Panc1 (cell line): ENCODE data around the gene AGAP1. TPM values are rescaled to one million over a fixed set of nuclear protein-coding genes. Genes with fewer than 3 reads are reported as not detected.

Experiments
- ATAC-seq: fragments of 200-7000 bp; cut with Tn5 transposase; 2 replicates; pipeline ENCODE4 v1.9.1; 2020; ENCODE audit warnings: mild to moderate bottlenecking, moderate library complexity
- BruUV-seq: library from RNA; stranded (reverse); fragments of 400-500 nt; replicated peaks from 2 replicates; lab custom pipeline; 2021; lab: Mats Ljungman, UMichigan
- CTCF ChIA-PET: fragments of 300-600 bp; sonication (Branson Sonifier 250); formaldehyde crosslinking; loops from one replicate; lab custom pipeline; 2022; ENCODE audit warnings: antibody characterized with exemption; lab: Charles Lee
- POLR2A ChIA-PET: fragments of 300-600 bp; sonication (Branson Sonifier 250); formaldehyde crosslinking; loops from one replicate; lab custom pipeline; 2022; ENCODE audit warnings: antibody characterized with exemption; lab: Charles Lee
- DNase-seq: peaks from one replicate; pipeline ENCODE4 v3.0.0-alpha.2; 2010; ENCODE audit warnings: low read depth, low spot score
- H3K27ac ChIP-seq: 2 replicates; pipeline ENCODE4 v1.5.1; 2011; ENCODE audit warnings: mild to moderate bottlenecking, low read length, inconsistent platforms
- H3K27me3 ChIP-seq: fragments of 200-500 bp; sonication (Bioruptor generic); 2 replicates; pipeline ENCODE4 v1.6.0; 2014; ENCODE audit warnings: low read length, inconsistent platforms; ENCODE audit not compliant: control insufficient read depth, insufficient read depth
- H3K36me3 ChIP-seq: fragments of 200-500 bp; sonication (Bioruptor generic); 2 replicates; pipeline ENCODE4 v1.5.1; 2014; ENCODE audit warnings: inconsistent platforms, mild to moderate bottlenecking, low read length, moderate library complexity; ENCODE audit not compliant: control insufficient read depth, insufficient read depth
- H3K4me1 ChIP-seq: 2 replicates; pipeline ENCODE4 v1.5.1; 2011; ENCODE audit warnings: inconsistent platforms, mild to moderate bottlenecking, low read length, moderate library complexity; ENCODE audit not compliant: control insufficient read depth, insufficient read depth
- H3K4me3 ChIP-seq, 2 experiments: 2 replicates each; pipeline ENCODE4 v1.5.1; 2011 to 2012; ENCODE audit warnings: low read depth in 2 of 2, low read length in 2 of 2, mild to moderate bottlenecking in 2 of 2, inconsistent platforms in 1 of 2, moderate library complexity in 1 of 2
- H3K9me3 ChIP-seq: fragments of 200-500 bp; sonication (Bioruptor generic); 2 replicates; pipeline ENCODE4 v1.5.1; 2014; ENCODE audit warnings: low read depth, mild to moderate bottlenecking, inconsistent platforms, low read length, moderate library complexity; ENCODE audit not compliant: control insufficient read depth, insufficient read depth
- POLR2AphosphoS5 ChIP-seq: IDR thresholded peaks from 2 replicates; pipeline ENCODE4 v1.6.1; 2012; ENCODE audit warnings: mild to moderate bottlenecking, low read depth, low read length, moderate library complexity
- SIN3A ChIP-seq: IDR thresholded peaks from 2 replicates; pipeline ENCODE4 v1.6.1; 2012; ENCODE audit warnings: low read depth, mild to moderate bottlenecking, low read length, moderate library complexity, borderline replicate concordance; ENCODE audit not compliant: insufficient read depth
- TCF7L2 ChIP-seq: IDR thresholded peaks from 2 replicates; pipeline ENCODE4 v1.6.1; 2011; ENCODE audit warnings: mild to moderate bottlenecking, low read depth, low read length, inconsistent platforms
- in situ Hi-C: cut with HindIII; loops from 2 replicates; pipeline ENCODE4 v1.10.0; 2016; ENCODE audit warnings: low sequenced_read_pairs, low pct_unique_long_range_greater_than_20kb
- intact Hi-C: fragments of 100-400 bp; cut with micrococcal nuclease; formaldehyde crosslinking; loops from one replicate; pipeline ENCODE4 v1.10.0; 2022; ENCODE audit not compliant: unreplicated experiment
- total RNA-seq: library from RNA; stranded (reverse); gene quantifications from one replicate; pipeline ENCODE4 v1.2.1, GENCODE V29; 2021; ENCODE audit not compliant: unreplicated experiment
- TF ChIP-seq, protein P1 (sequence below), 2 experiments: IDR thresholded peaks; 2 replicates each; pipeline ENCODE4 v1.6.1; 2011 to 2012; ENCODE audit warnings: low read depth in 2 of 2, control low read depth in 1 of 2, low read length in 1 of 2, mild to moderate bottlenecking in 1 of 2, moderate library complexity in 1 of 2; ENCODE audit not compliant: insufficient read depth in 1 of 2
- TF ChIP-seq, protein P2 (sequence below): fragments of 450-650 bp; IDR thresholded peaks from 2 replicates; pipeline ENCODE4 v1.5.1; 2017; ENCODE audit warnings: mild to moderate bottlenecking

The AGAP1 gene
- total RNA-seq, 1 experiment from 2014 or later: 38.9 TPM

DNA sequence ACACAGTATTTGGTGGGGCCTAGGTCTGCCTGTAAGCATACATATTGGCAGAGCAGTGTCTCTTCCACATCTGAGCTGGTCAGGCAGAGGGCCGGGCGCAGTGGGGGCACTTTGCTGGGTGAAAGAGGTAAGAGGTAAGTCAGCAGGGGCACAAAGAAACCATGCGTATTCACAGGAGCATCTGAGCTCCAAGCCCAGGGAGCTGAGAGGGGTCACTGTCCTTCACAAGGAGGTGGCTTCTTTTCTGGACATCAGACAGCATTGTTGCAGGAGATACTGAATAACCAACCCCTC, 201.7 kb downstream of the AGAP1 start:
- Histone ChIP-seq H3K36me3 (no peaks in the 10 kb centered on the region), H3K4me1 (no peaks in the 10 kb centered on the region; the same call in 1 of the 2 replicates), H3K27ac (no peak overlapping the region), H3K9me3 (no peaks in the 10 kb centered on the region), H3K27me3 (no peaks in the 10 kb centered on the region), H3K4me3 (no peak overlapping the region)
- in situ Hi-C loops (no loop called here), intact Hi-C loops (no loop called here)
- TF ChIP-seq POLR2AphosphoS5: no peak
- no peak for TF ChIP-seq SIN3A
- no peak for TF ChIP-seq TCF7L2
- TF ChIP-seq, protein P1, sequence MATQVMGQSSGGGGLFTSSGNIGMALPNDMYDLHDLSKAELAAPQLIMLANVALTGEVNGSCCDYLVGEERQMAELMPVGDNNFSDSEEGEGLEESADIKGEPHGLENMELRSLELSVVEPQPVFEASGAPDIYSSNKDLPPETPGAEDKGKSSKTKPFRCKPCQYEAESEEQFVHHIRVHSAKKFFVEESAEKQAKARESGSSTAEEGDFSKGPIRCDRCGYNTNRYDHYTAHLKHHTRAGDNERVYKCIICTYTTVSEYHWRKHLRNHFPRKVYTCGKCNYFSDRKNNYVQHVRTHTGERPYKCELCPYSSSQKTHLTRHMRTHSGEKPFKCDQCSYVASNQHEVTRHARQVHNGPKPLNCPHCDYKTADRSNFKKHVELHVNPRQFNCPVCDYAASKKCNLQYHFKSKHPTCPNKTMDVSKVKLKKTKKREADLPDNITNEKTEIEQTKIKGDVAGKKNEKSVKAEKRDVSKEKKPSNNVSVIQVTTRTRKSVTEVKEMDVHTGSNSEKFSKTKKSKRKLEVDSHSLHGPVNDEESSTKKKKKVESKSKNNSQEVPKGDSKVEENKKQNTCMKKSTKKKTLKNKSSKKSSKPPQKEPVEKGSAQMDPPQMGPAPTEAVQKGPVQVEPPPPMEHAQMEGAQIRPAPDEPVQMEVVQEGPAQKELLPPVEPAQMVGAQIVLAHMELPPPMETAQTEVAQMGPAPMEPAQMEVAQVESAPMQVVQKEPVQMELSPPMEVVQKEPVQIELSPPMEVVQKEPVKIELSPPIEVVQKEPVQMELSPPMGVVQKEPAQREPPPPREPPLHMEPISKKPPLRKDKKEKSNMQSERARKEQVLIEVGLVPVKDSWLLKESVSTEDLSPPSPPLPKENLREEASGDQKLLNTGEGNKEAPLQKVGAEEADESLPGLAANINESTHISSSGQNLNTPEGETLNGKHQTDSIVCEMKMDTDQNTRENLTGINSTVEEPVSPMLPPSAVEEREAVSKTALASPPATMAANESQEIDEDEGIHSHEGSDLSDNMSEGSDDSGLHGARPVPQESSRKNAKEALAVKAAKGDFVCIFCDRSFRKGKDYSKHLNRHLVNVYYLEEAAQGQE (IDR thresholded peaks at IDR 0.05; ENCODE audit: insufficient read depth in 1 of 2, low read depth in 2 of 2, low read length in 1 of 2): no peak
- TF ChIP-seq, protein P2, sequence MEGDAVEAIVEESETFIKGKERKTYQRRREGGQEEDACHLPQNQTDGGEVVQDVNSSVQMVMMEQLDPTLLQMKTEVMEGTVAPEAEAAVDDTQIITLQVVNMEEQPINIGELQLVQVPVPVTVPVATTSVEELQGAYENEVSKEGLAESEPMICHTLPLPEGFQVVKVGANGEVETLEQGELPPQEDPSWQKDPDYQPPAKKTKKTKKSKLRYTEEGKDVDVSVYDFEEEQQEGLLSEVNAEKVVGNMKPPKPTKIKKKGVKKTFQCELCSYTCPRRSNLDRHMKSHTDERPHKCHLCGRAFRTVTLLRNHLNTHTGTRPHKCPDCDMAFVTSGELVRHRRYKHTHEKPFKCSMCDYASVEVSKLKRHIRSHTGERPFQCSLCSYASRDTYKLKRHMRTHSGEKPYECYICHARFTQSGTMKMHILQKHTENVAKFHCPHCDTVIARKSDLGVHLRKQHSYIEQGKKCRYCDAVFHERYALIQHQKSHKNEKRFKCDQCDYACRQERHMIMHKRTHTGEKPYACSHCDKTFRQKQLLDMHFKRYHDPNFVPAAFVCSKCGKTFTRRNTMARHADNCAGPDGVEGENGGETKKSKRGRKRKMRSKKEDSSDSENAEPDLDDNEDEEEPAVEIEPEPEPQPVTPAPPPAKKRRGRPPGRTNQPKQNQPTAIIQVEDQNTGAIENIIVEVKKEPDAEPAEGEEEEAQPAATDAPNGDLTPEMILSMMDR: no peak
- ChIA-PET POLR2A (interaction anchor here (0.6 kb wide), 1 partner anchor 66 kb away, joined by 5 read pairs; no protein-coding TSS in a partner anchor), CTCF (no interaction called here)
- DNase-seq (no peak), ATAC-seq (no peak)
- BruUV-seq: no TSS peak

DNA sequence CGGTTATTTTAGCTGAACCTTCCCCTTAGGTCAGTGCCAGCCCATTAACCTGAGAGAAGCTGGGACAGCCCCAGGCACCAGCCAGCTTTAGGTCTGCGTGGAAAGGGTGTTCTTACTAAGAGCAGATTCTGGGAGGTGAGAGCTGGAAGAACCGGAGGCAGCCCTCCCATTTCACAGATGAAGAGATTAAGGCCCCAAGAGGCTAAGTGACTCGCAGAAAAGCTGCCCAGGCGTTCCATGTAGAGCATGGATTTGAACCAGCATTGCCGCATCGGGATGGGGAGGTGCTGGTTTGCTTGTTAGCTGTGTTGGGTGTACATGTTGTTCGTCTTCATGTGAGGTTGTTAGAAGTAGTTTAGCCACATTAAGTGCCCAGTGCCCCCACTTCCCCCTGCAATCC, 203.2 kb downstream of the AGAP1 start:
- DNase-seq (no peak), ATAC-seq (no peak)
- BruUV-seq: no TSS peak
- H3K36me3 ChIP-seq: no peaks in the 10 kb centered on the region
- POLR2A ChIA-PET: no interaction called here
- no peaks in the 10 kb centered on the region for H3K9me3 ChIP-seq
- no peaks in the 10 kb centered on the region; the same call in 1 of the 2 replicates for H3K4me1 ChIP-seq
- intact Hi-C loops (no loop called here), in situ Hi-C loops (no loop called here)
- TF ChIP-seq, protein P1 (IDR thresholded peaks at IDR 0.05; ENCODE audit: insufficient read depth in 1 of 2, low read depth in 2 of 2, low read length in 1 of 2): no peak
- TF ChIP-seq POLR2AphosphoS5 (no peak), TCF7L2 (no peak), SIN3A (no peak)
- TF ChIP-seq, protein P2: no peak
- H3K27me3 ChIP-seq: no peaks in the 10 kb centered on the region
- no peak overlapping the region for H3K4me3 ChIP-seq
- H3K27ac ChIP-seq: no peak overlapping the region
- CTCF ChIA-PET: interaction anchor here (0.6 kb wide), 1 partner anchor 69 kb away, joined by 3 read pairs; no protein-coding TSS in a partner anchor
